Measurements from ENCODE around the gene ARHGAP32. TPM values are rescaled to one million over a fixed set of nuclear protein-coding genes. Genes with fewer than 3 reads are reported as not detected.

The ARHGAP32 gene
- total and polyA plus RNA-seq, 4 experiments from 2014 or later = 0.18 to 9.6 (median 3.9) TPM

GRCh38 chr11:129048911-129049310 lies 143.2 kb downstream of the ARHGAP32 start:
- Histone ChIP-seq H3K27ac (ENCODE audit: low read depth, low read length) (no peak overlapping the region), H3K9me3 (ENCODE audit: control insufficient read depth in 1 of 2, low read length in 2 of 2) (no peaks in the 10 kb centered on the region), H3K27me3 (ENCODE audit: insufficient read depth, low read length) (peaks cover 4% of the 10 kb centered on the region), H3K4me3 (ENCODE audit: low read length in 2 of 2) (no peak overlapping the region), H3K4me1 (ENCODE audit: insufficient read depth, low read length) (no peaks in the 10 kb centered on the region), H3K36me3 (ENCODE audit: insufficient read depth, low read length) (no peaks in the 10 kb centered on the region)
- Mint-ChIP-seq H3K36me3 (no peaks in the 10 kb centered on the region), H3K4me1 (no peaks in the 10 kb centered on the region), H3K27ac (no peak overlapping the region), H3K27me3 (peaks cover 0 to 2% of the 10 kb centered on the region in 2 donors), H3K4me3 (no peak overlapping the region), H3K9me3 (no peaks in the 10 kb centered on the region)
- POLR2A ChIA-PET (ENCODE audit: partially characterized antibody) = no interaction called here
- intact Hi-C loops (cut with micrococcal nuclease) = no loop called here
- DNase-seq = no peak
- CTCF ChIA-PET (ENCODE audit: partially characterized antibody) = no interaction called here

GRCh38 chr11:129045150-129045549 lies 147.0 kb downstream of the ARHGAP32 start:
- no peak overlapping the region for H3K27ac Mint-ChIP-seq
- no peak overlapping the region for H3K27ac ChIP-seq (ENCODE audit: low read depth, low read length)
- no peaks in the 10 kb centered on the region for H3K4me1 ChIP-seq (ENCODE audit: insufficient read depth, low read length)
- no peaks in the 10 kb centered on the region for H3K9me3 Mint-ChIP-seq
- no peak overlapping the region for H3K4me3 Mint-ChIP-seq
- H3K4me3 ChIP-seq (ENCODE audit: low read length in 2 of 2) = no peak overlapping the region
- intact Hi-C loops (cut with micrococcal nuclease) = no loop called here
- DNase-seq = no peak
- H3K9me3 ChIP-seq (ENCODE audit: control insufficient read depth in 1 of 2, low read length in 2 of 2) = no peaks in the 10 kb centered on the region
- no peaks in the 10 kb centered on the region for H3K36me3 ChIP-seq (ENCODE audit: insufficient read depth, low read length)
- H3K4me1 Mint-ChIP-seq = no peaks in the 10 kb centered on the region
- no peaks in the 10 kb centered on the region for H3K27me3 Mint-ChIP-seq
- CTCF ChIA-PET (ENCODE audit: partially characterized antibody) = no interaction called here
- POLR2A ChIA-PET (ENCODE audit: partially characterized antibody) = no interaction called here
- H3K27me3 ChIP-seq (ENCODE audit: insufficient read depth, low read length) = no peaks in the 10 kb centered on the region
- no peaks in the 10 kb centered on the region for H3K36me3 Mint-ChIP-seq

GRCh38 chr11:129042503-129042902 lies 149.6 kb downstream of the ARHGAP32 start:
- Histone ChIP-seq H3K9me3 (ENCODE audit: control insufficient read depth in 1 of 2, low read length in 2 of 2) (no peaks in the 10 kb centered on the region), H3K4me3 (ENCODE audit: low read length in 2 of 2) (no peak overlapping the region), H3K27ac (ENCODE audit: low read depth, low read length) (no peak overlapping the region), H3K4me1 (ENCODE audit: insufficient read depth, low read length) (no peaks in the 10 kb centered on the region), H3K36me3 (ENCODE audit: insufficient read depth, low read length) (no peaks in the 10 kb centered on the region), H3K27me3 (ENCODE audit: insufficient read depth, low read length) (no peaks in the 10 kb centered on the region)
- Mint-ChIP-seq H3K4me3 (no peak overlapping the region), H3K27me3 (no peaks in the 10 kb centered on the region), H3K4me1 (no peaks in the 10 kb centered on the region), H3K9me3 (peaks cover 0 to 4% (median 0%) of the 10 kb centered on the region in 8 donors), H3K27ac (no peak overlapping the region), H3K36me3 (no peaks in the 10 kb centered on the region)
- ChIA-PET POLR2A (ENCODE audit: partially characterized antibody) (no interaction called here), CTCF (ENCODE audit: partially characterized antibody) (no interaction called here)
- no peak for DNase-seq
- intact Hi-C loops (cut with micrococcal nuclease) = no loop called here

GRCh38 chr11:129041611-129042018 lies 150.5 kb downstream of the ARHGAP32 start:
- no peak overlapping the region for H3K27ac Mint-ChIP-seq
- H3K27me3 ChIP-seq (ENCODE audit: insufficient read depth, low read length) = no peaks in the 10 kb centered on the region
- intact Hi-C loops (cut with micrococcal nuclease) = no loop called here
- H3K9me3 Mint-ChIP-seq = peaks cover 0 to 4% (median 0%) of the 10 kb centered on the region in 8 donors
- CTCF ChIA-PET (ENCODE audit: partially characterized antibody) = no interaction called here
- H3K4me1 Mint-ChIP-seq = no peaks in the 10 kb centered on the region
- H3K27me3 Mint-ChIP-seq = no peaks in the 10 kb centered on the region
- H3K36me3 ChIP-seq (ENCODE audit: insufficient read depth, low read length) = no peaks in the 10 kb centered on the region
- no peak for DNase-seq
- POLR2A ChIA-PET (ENCODE audit: partially characterized antibody) = no interaction called here
- H3K4me1 ChIP-seq (ENCODE audit: insufficient read depth, low read length) = no peaks in the 10 kb centered on the region
- H3K27ac ChIP-seq (ENCODE audit: low read depth, low read length) = no peak overlapping the region
- no peaks in the 10 kb centered on the region for H3K9me3 ChIP-seq (ENCODE audit: control insufficient read depth in 1 of 2, low read length in 2 of 2)
- H3K36me3 Mint-ChIP-seq = no peaks in the 10 kb centered on the region
- H3K4me3 ChIP-seq (ENCODE audit: low read length in 2 of 2) = no peak overlapping the region
- H3K4me3 Mint-ChIP-seq = no peak overlapping the region

- no peaks in the 10 kb centered on the region for H3K36me3 Mint-ChIP-seq
- H3K4me3 Mint-ChIP-seq = no peak overlapping the region
- no peak overlapping the region for H3K27ac ChIP-seq (ENCODE audit: low read depth, low read length)
- H3K27me3 ChIP-seq (ENCODE audit: insufficient read depth, low read length) = no peaks in the 10 kb centered on the region
- H3K9me3 Mint-ChIP-seq = peaks cover 0 to 4% (median 0%) of the 10 kb centered on the region in 8 donors
- H3K36me3 ChIP-seq (ENCODE audit: insufficient read depth, low read length) = no peaks in the 10 kb centered on the region
- H3K27me3 Mint-ChIP-seq = no peaks in the 10 kb centered on the region
- no peak overlapping the region for H3K27ac Mint-ChIP-seq
- no peak for DNase-seq
- ChIA-PET CTCF (ENCODE audit: partially characterized antibody) (no interaction called here), POLR2A (ENCODE audit: partially characterized antibody) (no interaction called here)
- no peak overlapping the region for H3K4me3 ChIP-seq (ENCODE audit: low read length in 2 of 2)
- intact Hi-C loops (cut with micrococcal nuclease) = no loop called here
- H3K4me1 Mint-ChIP-seq = no peaks in the 10 kb centered on the region
- no peaks in the 10 kb centered on the region for H3K9me3 ChIP-seq (ENCODE audit: control insufficient read depth in 1 of 2, low read length in 2 of 2)
- no peaks in the 10 kb centered on the region for H3K4me1 ChIP-seq (ENCODE audit: insufficient read depth, low read length)
These were observed 151.2 kb downstream of the ARHGAP32 start for GRCh38 chr11:129040934-129041333.

- Histone ChIP-seq H3K4me1 (ENCODE audit: insufficient read depth, low read length) (no peaks in the 10 kb centered on the region), H3K27me3 (ENCODE audit: insufficient read depth, low read length) (no peaks in the 10 kb centered on the region), H3K9me3 (ENCODE audit: control insufficient read depth in 1 of 2, low read length in 2 of 2) (no peaks in the 10 kb centered on the region), H3K4me3 (ENCODE audit: low read length in 2 of 2) (no peak overlapping the region), H3K27ac (ENCODE audit: low read depth, low read length) (no peak overlapping the region), H3K36me3 (ENCODE audit: insufficient read depth, low read length) (no peaks in the 10 kb centered on the region)
- no peak for DNase-seq
- intact Hi-C loops (cut with micrococcal nuclease) = no loop called here
- Mint-ChIP-seq H3K9me3 (peaks cover 0 to 15% (median 1%) of the 10 kb centered on the region in 8 donors), H3K27ac (no peak overlapping the region), H3K4me1 (no peaks in the 10 kb centered on the region), H3K36me3 (no peaks in the 10 kb centered on the region), H3K27me3 (peaks cover 2% of the 10 kb centered on the region in 2 donors), H3K4me3 (no peak overlapping the region)
- CTCF ChIA-PET (ENCODE audit: partially characterized antibody) = no interaction called here
- POLR2A ChIA-PET (ENCODE audit: partially characterized antibody) = no interaction called here
These were observed 156.9 kb downstream of the ARHGAP32 start for GRCh38 chr11:129035244-129035643.

- DNase-seq = no peak
- no peak overlapping the region for H3K27ac ChIP-seq (ENCODE audit: low read depth, low read length)
- H3K27me3 ChIP-seq (ENCODE audit: insufficient read depth, low read length) = no peaks in the 10 kb centered on the region
- no peak overlapping the region for H3K4me3 ChIP-seq (ENCODE audit: low read length in 2 of 2)
- no peaks in the 10 kb centered on the region for H3K36me3 ChIP-seq (ENCODE audit: insufficient read depth, low read length)
- intact Hi-C loops (cut with micrococcal nuclease) = no loop called here
- no peak overlapping the region for H3K4me3 Mint-ChIP-seq
- H3K36me3 Mint-ChIP-seq = no peaks in the 10 kb centered on the region
- POLR2A ChIA-PET (ENCODE audit: partially characterized antibody) = no interaction called here
- no peaks in the 10 kb centered on the region for H3K4me1 Mint-ChIP-seq
- no peaks in the 10 kb centered on the region for H3K4me1 ChIP-seq (ENCODE audit: insufficient read depth, low read length)
- H3K27me3 Mint-ChIP-seq = peaks cover 2 to 4% of the 10 kb centered on the region in 2 donors
- H3K9me3 ChIP-seq (ENCODE audit: control insufficient read depth in 1 of 2, low read length in 2 of 2) = no peaks in the 10 kb centered on the region
- CTCF ChIA-PET (ENCODE audit: partially characterized antibody) = no interaction called here
- H3K27ac Mint-ChIP-seq = no peak overlapping the region
- peaks cover 0 to 11% (median 1%) of the 10 kb centered on the region in 8 donors for H3K9me3 Mint-ChIP-seq
These were observed 158.1 kb downstream of the ARHGAP32 start for GRCh38 chr11:129034001-129034400.

Data from CD4-positive, alpha-beta memory T cell (primary cell).